Transverse colon (tissue), 4 donors: ENCODE results near the gene RABGAP1L. TPM values are rescaled to one million over a fixed set of nuclear protein-coding genes. Genes with fewer than 3 reads are reported as not detected.
"Not testable (repeated sequence)": the region's sequence is repeated elsewhere in the genome, so short reads cannot be mapped to it uniquely, and the experiment has no call there.

Experiments used
- DNase-seq: peaks from one replicate; pipeline ENCODE4 v3.0.0-alpha.2; 2019
- H3K27ac ChIP-seq, 4 donors: fragments of 200-600 bp; sonication (generic); 2 replicates each; pipeline ENCODE4 v1.5.1; 2016 to 2018; ENCODE audit warnings: inconsistent platforms in 4 of 4
- H3K27me3 ChIP-seq: fragments of 200-600 bp; sonication (generic); 2 replicates; pipeline ENCODE4 v1.5.1; 2017; ENCODE audit warnings: inconsistent platforms
- H3K36me3 ChIP-seq, 4 donors: fragments of 200-600 bp; sonication (generic); 2 replicates each; pipeline ENCODE4 v1.5.1; 2017 to 2019; ENCODE audit warnings: inconsistent platforms in 4 of 4
- H3K4me1 ChIP-seq, 4 donors: fragments of 200-600 bp; sonication (generic); 2 replicates each; pipeline ENCODE4 v1.5.1; 2017 to 2020; ENCODE audit warnings: inconsistent platforms in 4 of 4
- H3K4me3 ChIP-seq, 4 donors: fragments of 200-600 bp; sonication (generic); 1 replicate in 1 of 4; 2 replicates in 3 of 4; pipeline versions ENCODE4 v1.5.1 to v1.6.1; 2017 to 2019; ENCODE audit warnings: inconsistent platforms in 4 of 4
- H3K9me3 ChIP-seq, 2 donors: fragments of 200-600 bp; sonication (generic); 2 replicates each; pipeline ENCODE4 v1.5.1; 2017 to 2019; ENCODE audit warnings: inconsistent platforms in 2 of 2
- EP300 ChIP-seq: sonication (generic); formaldehyde crosslinking; IDR thresholded peaks from one replicate; pipeline ENCODE4 v1.6.1; 2017; ENCODE audit warnings: antibody characterized with exemption, low read depth
- POLR2A ChIP-seq: fragments of 450-650 bp; IDR thresholded peaks from one replicate; pipeline ENCODE4 v1.6.1; 2016; ENCODE audit warnings: antibody characterized with exemption, mild to moderate bottlenecking, moderate library complexity
- POLR2AphosphoS5 ChIP-seq, 3 donors: sonication (generic); formaldehyde crosslinking; IDR thresholded peaks; one replicate each; pipeline ENCODE4 v1.6.1; 2016; ENCODE audit warnings: antibody characterized with exemption in 3 of 3
- WGBS, 2 donors: methylation state at CpG; one replicate each; pipeline ENCODE4 v1.1.5; 2018; ENCODE audit warnings: low coverage in 1 of 2; 5-methylcytosine and 5-hydroxymethylcytosine counted together
- in situ Hi-C, 4 donors: fragments of 200-750 bp; cut with MboI; loops; one replicate each; pipeline versions ENCODE4 v1.15.0 to v1.15.1; 2017; ENCODE audit warnings: low sequenced_read_pairs in 3 of 4, low pct_ligation_motif_present in 1 of 4, low pct_unique_long_range_greater_than_20kb in 1 of 4
- intact Hi-C: fragments of 100-400 bp; cut with DNase I; formaldehyde crosslinking; loops from one replicate; pipeline ENCODE4 v1.15.1; 2023; ENCODE audit warnings: low total_unique reads
- total RNA-seq, 4 donors: library from RNA; depleted of rRNA; stranded (reverse); fragments of >200 nt; gene quantifications; one replicate each; pipeline ENCODE4 v1.1.0, GENCODE V29; 2016
- TF ChIP-seq, protein P1 (sequence below), 5 experiments: fragments of 200-600 bp in 3 of 5; fragments of 450-650 bp in 2 of 5; sonication (generic) in 3 of 5; IDR thresholded peaks; 1 replicate in 2 of 5; 2 replicates in 3 of 5; pipeline ENCODE4 v1.5.1; 2016 to 2017; ENCODE audit warnings: antibody characterized with exemption in 5 of 5, inconsistent platforms in 3 of 5, mild to moderate bottlenecking in 2 of 5, moderate library complexity in 1 of 5

RABGAP1L gene
- total RNA-seq, 4 donors from 2014 or later, result 68.9 to 127 (median 99.9) TPM

DNA sequence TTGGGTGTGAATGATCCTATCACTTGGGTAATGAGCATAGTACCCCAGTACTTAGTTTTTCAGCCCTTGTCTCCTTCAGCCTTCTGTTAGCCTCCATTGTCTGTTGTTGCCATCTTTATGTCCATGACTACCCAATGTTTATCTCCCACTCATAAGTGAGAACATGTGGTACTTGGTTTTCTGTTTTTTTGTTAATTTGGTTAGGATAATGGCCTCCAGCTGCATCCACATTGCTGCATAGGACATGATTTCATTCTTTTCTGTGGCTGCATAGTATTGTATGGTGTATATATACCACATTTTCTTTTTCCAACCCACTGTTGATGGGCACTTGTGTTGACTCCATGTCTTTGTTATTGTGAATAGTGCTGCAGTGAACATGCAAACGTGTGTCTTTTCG, 248.8 kb downstream of the RABGAP1L start:
- WGBS, 2 donors, result 50 to 72% methylated on average over 2 of the region's 2 CpGs
- in situ Hi-C loops, result no loop called here
- TF ChIP-seq POLR2AphosphoS5 (IDR thresholded peaks at IDR 0.05), result no peak
- no peak for TF ChIP-seq POLR2A
- no peak for TF ChIP-seq EP300
- TF ChIP-seq, protein P1, sequence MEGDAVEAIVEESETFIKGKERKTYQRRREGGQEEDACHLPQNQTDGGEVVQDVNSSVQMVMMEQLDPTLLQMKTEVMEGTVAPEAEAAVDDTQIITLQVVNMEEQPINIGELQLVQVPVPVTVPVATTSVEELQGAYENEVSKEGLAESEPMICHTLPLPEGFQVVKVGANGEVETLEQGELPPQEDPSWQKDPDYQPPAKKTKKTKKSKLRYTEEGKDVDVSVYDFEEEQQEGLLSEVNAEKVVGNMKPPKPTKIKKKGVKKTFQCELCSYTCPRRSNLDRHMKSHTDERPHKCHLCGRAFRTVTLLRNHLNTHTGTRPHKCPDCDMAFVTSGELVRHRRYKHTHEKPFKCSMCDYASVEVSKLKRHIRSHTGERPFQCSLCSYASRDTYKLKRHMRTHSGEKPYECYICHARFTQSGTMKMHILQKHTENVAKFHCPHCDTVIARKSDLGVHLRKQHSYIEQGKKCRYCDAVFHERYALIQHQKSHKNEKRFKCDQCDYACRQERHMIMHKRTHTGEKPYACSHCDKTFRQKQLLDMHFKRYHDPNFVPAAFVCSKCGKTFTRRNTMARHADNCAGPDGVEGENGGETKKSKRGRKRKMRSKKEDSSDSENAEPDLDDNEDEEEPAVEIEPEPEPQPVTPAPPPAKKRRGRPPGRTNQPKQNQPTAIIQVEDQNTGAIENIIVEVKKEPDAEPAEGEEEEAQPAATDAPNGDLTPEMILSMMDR (IDR thresholded peaks at IDR 0.05), result no peak
- Histone ChIP-seq H3K4me3 (no peak overlapping the region), H3K9me3 (no peaks in the 10 kb centered on the region), H3K4me1 (no peaks in the 10 kb centered on the region), H3K36me3 (no peaks in the 10 kb centered on the region), H3K27ac (no peak overlapping the region), H3K27me3 (no peaks in the 10 kb centered on the region)
- intact Hi-C loops, result no loop called here
- DNase-seq, result no peak

DNA sequence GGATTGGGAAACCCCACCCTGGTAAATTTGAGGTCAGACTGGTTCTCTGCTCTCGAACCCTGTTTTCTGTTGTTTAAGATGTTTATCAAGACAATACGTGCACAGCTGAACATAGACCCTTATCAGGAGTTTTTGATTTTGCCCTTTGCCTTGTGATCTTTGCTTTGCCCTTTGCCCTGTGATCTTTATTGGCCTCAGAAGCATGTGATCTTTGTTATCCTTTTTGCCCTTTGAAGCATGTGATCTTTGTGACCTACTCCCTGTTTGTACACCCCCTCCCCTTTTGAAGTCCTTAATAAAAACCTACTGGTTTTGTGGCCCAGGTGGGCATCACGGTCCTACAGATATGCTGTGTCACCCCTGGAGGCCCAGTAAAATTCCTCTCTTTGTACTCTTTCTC, 250.5 kb downstream of the RABGAP1L start:
- intact Hi-C loops, H3K9me3 ChIP-seq, H3K27ac ChIP-seq, H3K4me3 ChIP-seq, H3K4me1 ChIP-seq, H3K27me3 ChIP-seq, DNase-seq, H3K36me3 ChIP-seq, in situ Hi-C loops: not testable (repeated sequence)
- WGBS, 2 donors, result 78 to 94% methylated on average over 1 to 3 of the region's 3 CpGs

DNA sequence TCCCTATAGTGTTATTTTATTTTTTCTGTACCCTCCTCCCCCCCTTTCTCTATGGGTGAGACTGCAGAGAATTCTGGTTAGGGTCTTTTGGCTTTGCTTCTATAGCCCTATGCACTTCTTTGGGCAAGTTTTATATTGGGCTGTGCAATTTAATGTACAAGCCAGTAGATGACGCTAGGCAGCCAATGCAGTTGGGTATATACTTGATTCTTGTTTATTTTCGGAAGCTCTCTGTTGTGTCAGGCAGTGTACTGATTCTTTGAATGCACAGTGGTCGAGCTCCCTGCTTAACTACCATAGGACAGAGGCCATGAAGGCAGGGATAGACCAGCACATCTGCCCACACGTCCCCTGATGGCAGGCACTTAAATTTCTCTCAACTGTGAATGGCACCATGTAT, 254.3 kb downstream of the RABGAP1L start:
- H3K4me3 ChIP-seq, result no peak overlapping the region
- no peaks in the 10 kb centered on the region for H3K27me3 ChIP-seq
- H3K36me3 ChIP-seq, result no peaks in the 10 kb centered on the region
- in situ Hi-C loops, result no loop called here
- 70 to 80% methylated on average over 1 to 4 of the region's 4 CpGs for WGBS, 2 donors
- no peak overlapping the region for H3K27ac ChIP-seq
- TF ChIP-seq EP300, result no peak
- TF ChIP-seq, protein P1 (IDR thresholded peaks at IDR 0.05), result no peak
- no peak for TF ChIP-seq POLR2A
- TF ChIP-seq POLR2AphosphoS5 (IDR thresholded peaks at IDR 0.05), result no peak
- no peaks in the 10 kb centered on the region for H3K4me1 ChIP-seq
- no peaks in the 10 kb centered on the region for H3K9me3 ChIP-seq
- no peak for DNase-seq
- intact Hi-C loops, result no loop called here

DNA sequence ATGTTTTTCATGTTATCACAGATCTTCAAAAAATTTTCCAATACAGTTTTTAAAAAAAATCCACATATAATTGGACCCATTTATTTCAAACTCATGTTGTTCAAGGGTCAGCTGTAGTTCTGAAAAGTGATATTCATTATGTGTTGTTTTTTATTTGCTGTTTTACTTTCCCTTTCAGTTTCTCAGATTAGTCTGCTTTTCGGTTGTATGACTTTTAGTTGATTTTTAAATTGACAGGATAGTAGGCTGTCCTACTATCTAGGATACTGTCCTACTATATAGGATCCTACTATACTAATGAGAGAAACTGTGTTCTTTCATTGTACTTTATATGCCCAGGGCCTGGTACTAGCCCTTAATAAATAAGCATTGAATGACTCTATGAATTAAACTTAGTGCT, 254.9 kb downstream of the RABGAP1L start:
- Histone ChIP-seq H3K4me3 (no peak overlapping the region), H3K27ac (no peak overlapping the region), H3K27me3 (no peaks in the 10 kb centered on the region), H3K36me3 (no peaks in the 10 kb centered on the region), H3K9me3 (no peaks in the 10 kb centered on the region), H3K4me1 (no peaks in the 10 kb centered on the region)
- WGBS, 2 donors, result 17 to 42% methylated on average over 1 of the region's 1 CpG
- DNase-seq, result no peak
- in situ Hi-C loops, result no loop called here
- intact Hi-C loops, result no loop called here
- TF ChIP-seq POLR2A (no peak), EP300 (no peak), POLR2AphosphoS5 (IDR thresholded peaks at IDR 0.05) (no peak)
- TF ChIP-seq, protein P1 (IDR thresholded peaks at IDR 0.05), result no peak

DNA sequence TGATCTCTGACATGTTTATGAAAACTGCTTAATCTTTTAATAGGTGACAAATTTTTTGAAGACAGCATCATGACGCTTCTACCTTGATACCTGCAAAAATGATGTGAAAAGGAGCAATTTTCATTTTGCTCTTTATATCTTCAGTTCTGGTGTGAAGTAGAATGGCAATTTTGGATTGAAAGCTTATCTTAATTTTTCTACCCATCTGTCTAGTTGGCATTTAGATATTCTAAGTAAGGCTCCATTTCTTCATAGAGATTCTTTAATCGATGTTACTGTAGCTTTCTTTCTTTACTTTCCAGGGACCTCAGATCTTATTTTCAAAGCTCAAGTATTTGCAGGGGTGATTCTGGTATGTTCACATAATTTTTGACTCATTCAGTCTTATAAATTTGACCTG, 256.2 kb downstream of the RABGAP1L start:
- Histone ChIP-seq H3K36me3 (no peaks in the 10 kb centered on the region), H3K27ac (no peak overlapping the region), H3K27me3 (no peaks in the 10 kb centered on the region), H3K4me3 (no peak overlapping the region), H3K9me3 (no peaks in the 10 kb centered on the region), H3K4me1 (no peaks in the 10 kb centered on the region)
- 95 to 100% methylated on average over 2 of the region's 2 CpGs for WGBS, 2 donors
- in situ Hi-C loops, result no loop called here
- no peak for TF ChIP-seq POLR2A
- TF ChIP-seq, protein P1 (IDR thresholded peaks at IDR 0.05), result no peak
- no peak for TF ChIP-seq POLR2AphosphoS5 (IDR thresholded peaks at IDR 0.05)
- no peak for TF ChIP-seq EP300
- no peak for DNase-seq
- intact Hi-C loops, result no loop called here
